Stimulated activated CD8-positive, alpha-beta memory T cell treated with anti-CD3 and anti-CD28 coated beads, Interleukin-7, amount 100 ng/mL, for 48 hours (primary cell): Measurements from ENCODE around the gene DDR2.

Experiments used
- DNase-seq, 2 donors: peaks; one replicate each; pipeline ENCODE4 v3.0.0-alpha.2; 2020; ENCODE audit warnings: low read depth in 1 of 2; ENCODE audit errors: extremely low read depth in 1 of 2

Gene DDR2

GRCh38 chr1:162694911-162695310, 62.6 kb downstream of the DDR2 start:
- DNase-seq: no peak

- no peak for DNase-seq
Measured at GRCh38 chr1:162695687-162696086, 63.4 kb downstream of the DDR2 start.

- DNase-seq: no peak
Measured at GRCh38 chr1:162696286-162696862, 64.1 kb downstream of the DDR2 start.

GRCh38 chr1:162697140-162697895, 65.1 kb downstream of the DDR2 start:
- no peak for DNase-seq

- DNase-seq: no peak
Measured at GRCh38 chr1:162699366-162699765, 67.1 kb downstream of the DDR2 start.

GRCh38 chr1:162700131-162700530, 67.9 kb downstream of the DDR2 start:
- DNase-seq: no peak

- DNase-seq: no peak
Measured at GRCh38 chr1:162701286-162701685, 69.0 kb downstream of the DDR2 start.

- no peak for DNase-seq
Measured at GRCh38 chr1:162702628-162703027, 70.4 kb downstream of the DDR2 start.

- DNase-seq: no peak
Measured at GRCh38 chr1:162703708-162704107, 71.4 kb downstream of the DDR2 start.

GRCh38 chr1:162704673-162705424, 72.6 kb downstream of the DDR2 start:
- no peak for DNase-seq

- DNase-seq: no peak
Measured at GRCh38 chr1:162706003-162706402, 73.7 kb downstream of the DDR2 start.

GRCh38 chr1:162706606-162707005, 74.3 kb downstream of the DDR2 start:
- DNase-seq: no peak

- no peak for DNase-seq
Measured at GRCh38 chr1:162708286-162708685, 76.0 kb downstream of the DDR2 start.

- DNase-seq: no peak
Measured at GRCh38 chr1:162709132-162709860, 77.0 kb downstream of the DDR2 start.

GRCh38 chr1:162709870-162710269, 77.6 kb downstream of the DDR2 start:
- no peak for DNase-seq

GRCh38 chr1:162710345-162710744, 78.1 kb downstream of the DDR2 start:
- DNase-seq: no peak

GRCh38 chr1:162710780-162711465, 78.7 kb downstream of the DDR2 start:
- DNase-seq: no peak

- DNase-seq: no peak
Measured at GRCh38 chr1:162712317-162713029, 80.2 kb downstream of the DDR2 start.

- no peak for DNase-seq
Measured at GRCh38 chr1:162716123-162716522, 83.9 kb downstream of the DDR2 start.

- no peak for DNase-seq
Measured at GRCh38 chr1:162716552-162716951, 84.3 kb downstream of the DDR2 start.
